NCI-H1436 (cell line): ENCODE data around the gene CCDC137.

Source experiments
- DNase-seq: peaks from one replicate; lab custom pipeline; 2025; lab: John Stamatoyannopoulos, UW

Gene CCDC137

GRCh38 chr17:81683208-81683583, 16.7 kb downstream of the CCDC137 start:
- no peak for DNase-seq

DNA sequence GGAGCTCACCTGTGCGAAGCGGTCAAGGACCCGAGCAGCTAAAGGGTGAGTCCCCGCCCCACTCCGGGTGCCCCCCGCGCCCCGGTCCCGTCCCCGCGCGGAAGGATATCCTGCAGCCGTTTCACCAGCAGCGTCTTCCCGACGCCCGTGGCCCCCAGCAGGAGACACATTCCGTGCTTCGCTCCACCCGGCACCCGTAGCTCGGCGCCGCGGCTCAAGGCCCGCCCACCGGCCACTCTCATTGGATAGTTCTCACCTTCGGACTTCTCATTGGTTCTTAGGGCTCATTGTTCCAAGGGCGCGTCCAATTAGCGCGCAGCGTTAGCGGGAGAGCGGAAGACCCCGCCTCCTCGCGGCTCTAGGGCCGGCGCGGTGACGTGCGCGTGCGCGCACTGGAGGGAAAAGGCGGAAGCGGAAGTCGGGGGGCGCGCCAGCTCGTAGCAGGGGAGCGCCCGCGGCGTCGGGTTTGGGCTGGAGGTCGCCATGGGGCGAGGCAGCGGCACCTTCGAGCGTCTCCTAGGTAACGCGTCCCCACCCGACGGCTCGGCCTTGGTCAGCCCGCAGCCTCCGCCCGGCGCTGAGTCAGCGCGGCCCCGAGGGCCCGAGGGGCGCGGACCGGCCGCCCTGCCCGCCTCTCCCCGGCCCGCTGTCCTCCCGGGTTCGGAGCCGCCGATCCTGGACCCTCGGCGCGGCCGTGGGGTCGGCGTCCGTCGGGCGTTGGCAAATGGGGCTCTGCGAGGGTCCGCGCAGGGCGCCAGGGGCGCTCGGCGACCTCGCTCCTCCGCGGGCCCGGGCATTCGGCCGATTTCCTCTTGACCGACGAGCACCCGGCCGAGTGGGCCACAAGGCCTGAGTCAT, 17.3 kb downstream of the CCDC137 start, which contains the start of the genes ARL16 and HGS:
TSS of gene ARL16 (minus strand) at position 214 of the 858 bp plus-strand sequence. CDS start at position 170, 44 bp downstream.
TSS of gene HGS (plus strand) at position 428 of the 858 bp plus-strand sequence. CDS start at position 484, 56 bp downstream.
- DNase-seq, result peak; percentile 100

GRCh38 chr17:81684442-81684911, 17.9 kb downstream of the CCDC137 start:
- no peak for DNase-seq

- peak; percentile 26 for DNase-seq
Measured at GRCh38 chr17:81685108-81685507, 18.6 kb downstream of the CCDC137 start.

- no peak for DNase-seq
Measured at GRCh38 chr17:81686614-81687013, 20.1 kb downstream of the CCDC137 start.

GRCh38 chr17:81687770-81688541, 21.4 kb downstream of the CCDC137 start:
- no peak for DNase-seq

GRCh38 chr17:81688616-81689015, 22.1 kb downstream of the CCDC137 start:
- DNase-seq, result no peak

DNA sequence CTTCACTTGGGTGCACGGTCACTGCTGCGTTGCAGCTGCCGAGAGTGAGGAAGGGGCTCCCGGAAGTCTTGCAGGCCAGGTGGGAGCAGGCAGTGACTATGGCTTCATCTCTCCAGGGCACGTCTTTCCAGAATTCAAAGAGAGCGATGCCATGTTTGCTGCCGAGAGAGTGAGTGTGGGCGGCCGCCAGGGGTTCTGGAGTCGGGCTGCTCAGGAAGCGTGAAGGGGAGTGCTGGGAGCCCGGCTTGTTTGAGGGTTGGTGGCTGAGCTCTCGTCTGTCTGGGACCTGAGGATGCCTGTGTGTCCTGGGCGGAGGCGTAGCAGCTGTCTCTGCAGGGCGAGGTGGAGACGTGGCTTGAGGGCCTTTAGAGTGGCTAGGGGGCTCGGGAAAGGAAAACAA, 23.5 kb downstream of the CCDC137 start:
- DNase-seq, result no peak

DNA sequence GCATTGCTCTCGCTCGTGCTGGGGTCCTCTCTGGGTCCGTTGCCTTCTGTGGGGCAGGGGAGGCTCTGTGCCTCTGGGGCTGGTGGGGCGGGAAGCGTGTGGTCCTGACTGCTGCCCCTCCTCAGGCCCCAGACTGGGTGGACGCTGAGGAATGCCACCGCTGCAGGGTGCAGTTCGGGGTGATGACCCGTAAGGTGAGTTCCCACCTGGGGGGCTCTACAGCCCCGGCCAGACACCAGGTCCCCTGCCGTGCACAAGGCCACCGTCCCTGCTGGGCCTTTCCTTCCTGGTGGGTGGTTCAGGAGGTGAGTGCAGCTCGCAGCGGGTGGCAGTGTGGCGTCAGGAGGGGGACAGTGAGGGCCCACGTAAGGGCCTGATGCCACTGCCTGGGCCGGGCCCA, 24.0 kb downstream of the CCDC137 start:
- DNase-seq, result no peak

DNA sequence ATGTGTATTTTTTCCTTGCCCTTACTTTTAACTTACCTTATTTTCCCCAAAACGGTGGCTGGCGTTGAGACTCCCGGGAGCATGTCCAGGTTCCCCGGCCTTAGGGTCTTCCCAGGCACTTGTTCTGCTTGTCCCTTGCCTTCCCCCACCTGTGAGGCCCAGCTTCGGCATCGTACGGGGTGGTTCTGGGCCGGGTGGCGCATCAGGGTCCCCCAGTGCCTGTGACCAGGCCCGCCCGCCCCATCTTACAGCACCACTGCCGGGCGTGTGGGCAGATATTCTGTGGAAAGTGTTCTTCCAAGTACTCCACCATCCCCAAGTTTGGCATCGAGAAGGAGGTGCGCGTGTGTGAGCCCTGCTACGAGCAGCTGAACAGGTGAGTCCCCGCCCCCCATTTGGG, 24.7 kb downstream of the CCDC137 start:
- no peak for DNase-seq

DNA sequence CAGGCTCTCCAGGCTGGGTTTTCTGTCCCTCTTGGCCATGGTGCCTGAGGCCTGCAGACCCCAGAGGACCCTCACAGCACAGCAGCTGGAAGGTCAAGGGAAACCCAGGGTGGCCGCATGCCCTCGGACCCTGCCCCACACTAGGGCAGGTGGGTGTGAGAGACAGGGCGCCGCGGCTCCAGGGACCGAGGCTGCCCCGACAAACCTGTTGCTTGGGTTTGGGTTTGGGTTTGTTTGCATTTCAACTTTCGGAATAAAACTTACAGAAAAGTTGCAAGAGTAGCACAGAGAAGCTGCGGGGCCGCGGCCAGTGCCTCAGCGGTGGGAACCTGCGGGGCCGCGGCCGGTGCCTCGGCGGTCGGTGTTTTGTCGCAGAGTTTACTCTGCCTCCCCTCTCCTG, 25.1 kb downstream of the CCDC137 start:
- DNase-seq, result no peak

- no peak for DNase-seq
Measured at GRCh38 chr17:81693509-81694210, 27.1 kb downstream of the CCDC137 start.

DNA sequence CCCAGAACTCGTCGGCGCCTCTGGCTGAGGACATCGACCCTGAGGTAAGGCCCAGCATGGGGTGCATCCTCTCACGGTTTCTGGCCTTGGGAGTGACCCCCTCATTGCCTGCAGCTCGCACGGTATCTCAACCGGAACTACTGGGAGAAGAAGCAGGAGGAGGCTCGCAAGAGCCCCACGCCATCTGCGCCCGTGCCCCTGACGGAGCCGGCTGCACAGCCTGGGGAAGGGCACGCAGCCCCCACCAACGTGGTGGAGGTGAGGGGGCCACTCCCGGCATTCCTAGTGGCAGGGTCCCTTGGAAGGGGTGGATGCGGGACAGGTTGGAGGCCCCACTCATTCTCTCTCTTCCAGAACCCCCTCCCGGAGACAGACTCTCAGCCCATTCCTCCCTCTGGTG, 28.3 kb downstream of the CCDC137 start:
- DNase-seq, result no peak

GRCh38 chr17:81695211-81695610, 28.7 kb downstream of the CCDC137 start:
- DNase-seq, result no peak

DNA sequence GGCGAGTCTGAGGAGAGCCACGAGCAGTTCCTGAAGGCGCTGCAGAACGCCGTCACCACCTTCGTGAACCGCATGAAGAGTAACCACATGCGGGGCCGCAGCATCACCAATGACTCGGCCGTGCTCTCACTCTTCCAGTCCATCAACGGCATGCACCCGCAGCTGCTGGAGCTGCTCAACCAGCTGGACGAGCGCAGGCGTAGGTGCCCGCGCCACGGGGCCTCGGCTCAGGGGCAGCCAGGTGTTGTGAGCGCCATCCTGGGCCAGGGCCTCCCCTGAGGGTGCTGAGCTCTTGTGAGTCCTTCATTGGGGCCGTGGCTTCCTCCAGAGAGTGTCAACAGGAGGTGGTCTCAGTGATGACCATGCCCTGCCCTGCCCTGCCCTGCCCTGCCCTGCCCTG, 29.3 kb downstream of the CCDC137 start:
- DNase-seq, result no peak

GRCh38 chr17:81696218-81696941, 29.8 kb downstream of the CCDC137 start:
- DNase-seq, result no peak

GRCh38 chr17:81697261-81698044, 30.9 kb downstream of the CCDC137 start:
- no peak for DNase-seq

GRCh38 chr17:81700353-81701287, 34.1 kb downstream of the CCDC137 start:
- no peak for DNase-seq

DNA sequence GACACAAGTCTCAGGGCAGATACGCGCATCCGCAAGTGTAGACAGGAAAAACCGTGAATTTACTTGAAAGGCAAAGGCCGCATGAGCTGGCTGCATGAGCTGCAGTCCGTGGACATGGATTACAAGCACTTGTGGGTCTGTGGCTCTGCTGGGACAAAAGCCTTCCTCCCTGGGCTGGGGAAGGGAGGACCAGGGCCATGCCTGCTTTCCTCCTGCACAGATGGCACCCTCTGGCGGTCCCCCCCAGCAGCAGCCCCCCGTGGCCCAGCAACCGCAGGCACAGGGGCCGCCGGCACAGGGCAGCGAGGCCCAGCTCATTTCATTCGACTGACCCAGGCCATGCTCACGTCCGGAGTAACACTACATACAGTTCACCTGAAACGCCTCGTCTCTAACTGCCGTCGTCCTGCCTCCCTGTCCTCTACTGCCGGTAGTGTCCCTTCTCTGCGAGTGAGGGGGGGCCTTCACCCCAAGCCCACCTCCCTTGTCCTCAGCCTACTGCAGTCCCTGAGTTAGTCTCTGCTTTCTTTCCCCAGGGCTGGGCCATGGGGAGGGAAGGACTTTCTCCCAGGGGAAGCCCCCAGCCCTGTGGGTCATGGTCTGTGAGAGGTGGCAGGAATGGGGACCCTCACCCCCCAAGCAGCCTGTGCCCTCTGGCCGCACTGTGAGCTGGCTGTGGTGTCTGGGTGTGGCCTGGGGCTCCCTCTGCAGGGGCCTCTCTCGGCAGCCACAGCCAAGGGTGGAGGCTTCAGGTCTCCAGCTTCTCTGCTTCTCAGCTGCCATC, 34.9 kb downstream of the CCDC137 start:
- DNase-seq, result no peak
